Transverse colon (tissue), 4 donors: ENCODE data around the gene CYP2C9.

Experiments
- POLR2A ChIP-seq: fragments of 450-650 bp; IDR thresholded peaks from one replicate; pipeline ENCODE4 v1.6.1; 2016; ENCODE audit warnings: antibody characterized with exemption, mild to moderate bottlenecking, moderate library complexity
- POLR2AphosphoS5 ChIP-seq, 3 donors: sonication (generic); formaldehyde crosslinking; IDR thresholded peaks; one replicate each; pipeline ENCODE4 v1.6.1; 2016; ENCODE audit warnings: antibody characterized with exemption in 3 of 3
- TF ChIP-seq, protein P1 (sequence below), 5 experiments: fragments of 200-600 bp in 3 of 5; fragments of 450-650 bp in 2 of 5; sonication (generic) in 3 of 5; IDR thresholded peaks; 1 replicate in 2 of 5; 2 replicates in 3 of 5; pipeline ENCODE4 v1.5.1; 2016 to 2017; ENCODE audit warnings: antibody characterized with exemption in 5 of 5, inconsistent platforms in 3 of 5, mild to moderate bottlenecking in 2 of 5, moderate library complexity in 1 of 5

DNA sequence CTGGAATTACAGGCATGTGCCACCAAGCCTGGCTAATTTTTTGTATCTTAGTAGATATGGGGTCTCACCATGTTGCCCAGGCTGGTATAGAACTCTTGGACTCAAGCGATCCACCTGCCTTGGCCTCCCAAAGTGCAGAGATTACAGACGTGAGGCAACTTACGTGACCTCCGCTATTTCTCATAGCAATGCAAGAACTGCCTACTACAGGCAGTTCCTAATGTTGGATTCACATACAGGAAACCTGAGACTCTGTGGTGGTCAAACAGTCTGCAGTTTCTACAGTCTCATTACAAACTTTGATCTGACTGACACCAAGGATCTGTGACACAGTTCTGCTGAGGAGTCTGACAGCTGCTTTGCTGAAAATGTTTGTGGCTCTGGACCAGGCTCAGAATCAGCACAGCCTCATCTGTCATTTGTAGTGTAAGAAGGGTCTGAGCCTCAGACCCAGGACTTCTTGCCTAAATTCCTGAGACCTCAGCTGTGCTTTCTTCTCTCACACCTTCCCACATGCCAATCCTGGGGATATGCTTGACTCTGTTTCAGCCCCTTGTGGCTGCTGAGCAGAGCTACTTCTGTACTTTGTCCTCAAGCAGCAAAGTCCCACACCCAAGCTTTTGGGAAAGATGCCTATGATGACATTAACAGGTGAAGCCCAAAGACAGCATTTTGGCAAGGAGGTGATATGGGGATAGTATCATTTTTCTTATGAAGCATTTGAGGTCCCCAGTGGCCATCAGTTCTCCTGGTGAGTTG, 48.0 kb upstream of the CYP2C9 start:
- TF ChIP-seq, protein P1, sequence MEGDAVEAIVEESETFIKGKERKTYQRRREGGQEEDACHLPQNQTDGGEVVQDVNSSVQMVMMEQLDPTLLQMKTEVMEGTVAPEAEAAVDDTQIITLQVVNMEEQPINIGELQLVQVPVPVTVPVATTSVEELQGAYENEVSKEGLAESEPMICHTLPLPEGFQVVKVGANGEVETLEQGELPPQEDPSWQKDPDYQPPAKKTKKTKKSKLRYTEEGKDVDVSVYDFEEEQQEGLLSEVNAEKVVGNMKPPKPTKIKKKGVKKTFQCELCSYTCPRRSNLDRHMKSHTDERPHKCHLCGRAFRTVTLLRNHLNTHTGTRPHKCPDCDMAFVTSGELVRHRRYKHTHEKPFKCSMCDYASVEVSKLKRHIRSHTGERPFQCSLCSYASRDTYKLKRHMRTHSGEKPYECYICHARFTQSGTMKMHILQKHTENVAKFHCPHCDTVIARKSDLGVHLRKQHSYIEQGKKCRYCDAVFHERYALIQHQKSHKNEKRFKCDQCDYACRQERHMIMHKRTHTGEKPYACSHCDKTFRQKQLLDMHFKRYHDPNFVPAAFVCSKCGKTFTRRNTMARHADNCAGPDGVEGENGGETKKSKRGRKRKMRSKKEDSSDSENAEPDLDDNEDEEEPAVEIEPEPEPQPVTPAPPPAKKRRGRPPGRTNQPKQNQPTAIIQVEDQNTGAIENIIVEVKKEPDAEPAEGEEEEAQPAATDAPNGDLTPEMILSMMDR (IDR thresholded peaks at IDR 0.05), result no peak
- TF ChIP-seq POLR2A (no peak), POLR2AphosphoS5 (IDR thresholded peaks at IDR 0.05) (no peak)
